Peyer's patch (tissue), 4 donors: ENCODE measurements around the gene NOTO.

Experiments used
- POLR2A ChIP-seq, 2 donors: fragments of 450-650 bp; IDR thresholded peaks; one replicate each; pipeline ENCODE4 v1.5.1; 2017; ENCODE audit warnings: antibody characterized with exemption in 2 of 2, mild to moderate bottlenecking in 2 of 2, moderate library complexity in 2 of 2
- TF ChIP-seq, protein P1 (sequence below), 6 experiments: fragments of 450-650 bp in 4 of 6; fragments of 200-600 bp in 2 of 6; sonication (generic) in 1 of 6; IDR thresholded peaks; one replicate each; pipeline ENCODE4 v1.5.1; 2017 to 2019; ENCODE audit warnings: antibody characterized with exemption in 6 of 6, mild to moderate bottlenecking in 3 of 6, moderate library complexity in 1 of 6

- no peak for TF ChIP-seq POLR2A (IDR thresholded peaks at IDR 0.05)
- TF ChIP-seq, protein P1, sequence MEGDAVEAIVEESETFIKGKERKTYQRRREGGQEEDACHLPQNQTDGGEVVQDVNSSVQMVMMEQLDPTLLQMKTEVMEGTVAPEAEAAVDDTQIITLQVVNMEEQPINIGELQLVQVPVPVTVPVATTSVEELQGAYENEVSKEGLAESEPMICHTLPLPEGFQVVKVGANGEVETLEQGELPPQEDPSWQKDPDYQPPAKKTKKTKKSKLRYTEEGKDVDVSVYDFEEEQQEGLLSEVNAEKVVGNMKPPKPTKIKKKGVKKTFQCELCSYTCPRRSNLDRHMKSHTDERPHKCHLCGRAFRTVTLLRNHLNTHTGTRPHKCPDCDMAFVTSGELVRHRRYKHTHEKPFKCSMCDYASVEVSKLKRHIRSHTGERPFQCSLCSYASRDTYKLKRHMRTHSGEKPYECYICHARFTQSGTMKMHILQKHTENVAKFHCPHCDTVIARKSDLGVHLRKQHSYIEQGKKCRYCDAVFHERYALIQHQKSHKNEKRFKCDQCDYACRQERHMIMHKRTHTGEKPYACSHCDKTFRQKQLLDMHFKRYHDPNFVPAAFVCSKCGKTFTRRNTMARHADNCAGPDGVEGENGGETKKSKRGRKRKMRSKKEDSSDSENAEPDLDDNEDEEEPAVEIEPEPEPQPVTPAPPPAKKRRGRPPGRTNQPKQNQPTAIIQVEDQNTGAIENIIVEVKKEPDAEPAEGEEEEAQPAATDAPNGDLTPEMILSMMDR (IDR thresholded peaks at IDR 0.05) = no peak
These were observed 51.5 kb downstream of the NOTO start for GRCh38 chr2:73253901-73254300.
